Esophagus (tissue), 2 donors: ENCODE results near the gene CERCAM. TPM values are rescaled to one million over a fixed set of nuclear protein-coding genes. Genes with fewer than 3 reads are reported as not detected.
"Not testable (repeated sequence)": the region's sequence is repeated elsewhere in the genome, so short reads cannot be mapped to it uniquely, and the experiment has no call there.

Experiments used
- H3K27ac ChIP-seq, 2 donors: one replicate each; pipeline ENCODE4 v1.5.1; 2013; ENCODE audit warnings: low read depth in 2 of 2, mild to moderate bottlenecking in 2 of 2, inconsistent platforms in 1 of 2, low read length in 1 of 2, moderate library complexity in 1 of 2
- H3K27me3 ChIP-seq, 2 donors: one replicate each; pipeline ENCODE4 v1.6.1; 2013; ENCODE audit warnings: low read length in 2 of 2, control low read depth in 1 of 2, mild to moderate bottlenecking in 1 of 2; ENCODE audit not compliant: insufficient read depth in 2 of 2, control insufficient read depth in 1 of 2
- H3K36me3 ChIP-seq, 2 donors: one replicate each; pipeline ENCODE4 v1.6.1; 2013; ENCODE audit warnings: low read length in 1 of 2; ENCODE audit not compliant: control insufficient read depth in 2 of 2, insufficient read depth in 2 of 2
- H3K4me1 ChIP-seq, 2 donors: one replicate each; pipeline ENCODE4 v1.6.1; 2013; ENCODE audit warnings: low read length in 1 of 2; ENCODE audit not compliant: control insufficient read depth in 2 of 2, insufficient read depth in 2 of 2
- H3K4me3 ChIP-seq, 2 donors: one replicate each; pipeline ENCODE4 v1.5.1; 2013; ENCODE audit warnings: low read length in 2 of 2, mild to moderate bottlenecking in 2 of 2, low read depth in 1 of 2, moderate library complexity in 1 of 2
- H3K9me3 ChIP-seq, 2 donors: one replicate each; pipeline ENCODE4 v1.6.1; 2013; ENCODE audit warnings: mild to moderate bottlenecking in 2 of 2, low read depth in 1 of 2, low read length in 1 of 2, moderate library complexity in 1 of 2; ENCODE audit not compliant: control insufficient read depth in 2 of 2, insufficient read depth in 1 of 2
- WGBS, 2 donors: extraction: QIAGEN DNeasy Blood & Tissue Kit; methylation state at CpG; one replicate each; pipeline ENCODE4 v1.1.7; 2013; 5-methylcytosine and 5-hydroxymethylcytosine counted together
- polyA plus RNA-seq, 2 donors: library from polyadenylated mRNA; stranded (reverse); fragments of 200-250 nt; gene quantifications; one replicate each; pipeline ENCODE4 v1.2.3, GENCODE V29; 2013
- donor health status: healthy with polysubstance abuse.
- donor health status: Bipolar disorder and iron deficiency.

The CERCAM gene
- polyA plus RNA-seq, 2 donors = 7.2 to 9.6 TPM

GRCh38 chr9:128405780-128406171 is 14.9 kb upstream of the CERCAM start:
- Histone ChIP-seq H3K36me3 (no peaks in the 10 kb centered on the region), H3K27me3 (no peaks in the 10 kb centered on the region), H3K4me1 (no peaks in the 10 kb centered on the region), H3K4me3 (no peak overlapping the region), H3K27ac (no peak overlapping the region), H3K9me3 (no peaks in the 10 kb centered on the region)
- 65 to 78% methylated on average over 7 of the region's 7 CpGs for WGBS, 2 donors

GRCh38 chr9:128406848-128407391 is 13.7 kb upstream of the CERCAM start:
- H3K27me3 ChIP-seq = no peaks in the 10 kb centered on the region
- H3K36me3 ChIP-seq = no peaks in the 10 kb centered on the region
- no peaks in the 10 kb centered on the region for H3K9me3 ChIP-seq
- no peak overlapping the region for H3K4me3 ChIP-seq
- 70 to 72% methylated on average over 9 of the region's 9 CpGs for WGBS, 2 donors
- H3K4me1 ChIP-seq = no peaks in the 10 kb centered on the region
- no peak overlapping the region for H3K27ac ChIP-seq

GRCh38 chr9:128408963-128409431 is 11.7 kb upstream of the CERCAM start:
- Histone ChIP-seq H3K4me1 (no peaks in the 10 kb centered on the region), H3K36me3 (no peaks in the 10 kb centered on the region), H3K27ac (no peak overlapping the region), H3K4me3 (no peak overlapping the region), H3K9me3 (no peaks in the 10 kb centered on the region), H3K27me3 (no peaks in the 10 kb centered on the region)
- WGBS, 2 donors = 37 to 42% methylated on average over 26 of the region's 26 CpGs

GRCh38 chr9:128409450-128409849 is 11.2 kb upstream of the CERCAM start:
- H3K9me3 ChIP-seq = no peaks in the 10 kb centered on the region
- WGBS, 2 donors = 50 to 59% methylated on average over 8 of the region's 8 CpGs
- no peak overlapping the region for H3K27ac ChIP-seq
- no peak overlapping the region for H3K4me3 ChIP-seq
- no peaks in the 10 kb centered on the region for H3K4me1 ChIP-seq
- no peaks in the 10 kb centered on the region for H3K36me3 ChIP-seq
- no peaks in the 10 kb centered on the region for H3K27me3 ChIP-seq

- no peaks in the 10 kb centered on the region for H3K4me1 ChIP-seq
- H3K4me3 ChIP-seq = no peak overlapping the region
- H3K9me3 ChIP-seq = no peaks in the 10 kb centered on the region
- H3K27me3 ChIP-seq = no peaks in the 10 kb centered on the region
- WGBS, 2 donors = 25 to 33% methylated on average over 6 of the region's 6 CpGs
- H3K27ac ChIP-seq = no peak overlapping the region
- H3K36me3 ChIP-seq = no peaks in the 10 kb centered on the region
These were observed 10.7 kb upstream of the CERCAM start for GRCh38 chr9:128409978-128410377.

- Histone ChIP-seq H3K27me3 (no peaks in the 10 kb centered on the region), H3K27ac (no peak overlapping the region), H3K9me3 (no peaks in the 10 kb centered on the region), H3K4me3 (no peak overlapping the region), H3K4me1 (no peaks in the 10 kb centered on the region), H3K36me3 (no peaks in the 10 kb centered on the region)
- 48 to 53% methylated on average over 11 of the region's 11 CpGs for WGBS, 2 donors
These were observed 9.1 kb upstream of the CERCAM start for GRCh38 chr9:128411364-128412119.

- Histone ChIP-seq H3K27ac (no peak overlapping the region), H3K27me3 (no peaks in the 10 kb centered on the region), H3K9me3 (no peaks in the 10 kb centered on the region), H3K4me3 (no peak overlapping the region), H3K4me1 (no peaks in the 10 kb centered on the region), H3K36me3 (no peaks in the 10 kb centered on the region)
- 16 to 18% methylated on average over 13 of the region's 13 CpGs for WGBS, 2 donors
These were observed 8.4 kb upstream of the CERCAM start for GRCh38 chr9:128412120-128412790.

GRCh38 chr9:128413728-128414127 is 6.9 kb upstream of the CERCAM start:
- H3K27ac ChIP-seq, H3K4me3 ChIP-seq, H3K27me3 ChIP-seq, H3K9me3 ChIP-seq, H3K4me1 ChIP-seq, H3K36me3 ChIP-seq: not testable (repeated sequence)
- WGBS, 2 donors = 82 to 90% methylated on average over 11 to 13 of the region's 13 CpGs

- Histone ChIP-seq H3K4me1 (peaks cover 4 to 7% of the 10 kb centered on the region in 2 donors), H3K27me3 (no peaks in the 10 kb centered on the region)
These were observed 6.2 kb upstream of the CERCAM start for GRCh38 chr9:128414461-128414860.

More at GRCh38 chr9:128414461-128414860, 6.2 kb upstream of the CERCAM start:
- no peaks in the 10 kb centered on the region for H3K36me3 ChIP-seq
- 66 to 72% methylated on average over 3 of the region's 3 CpGs for WGBS, 2 donors
- no peak overlapping the region for H3K4me3 ChIP-seq
- H3K9me3 ChIP-seq = no peaks in the 10 kb centered on the region
- no peak overlapping the region for H3K27ac ChIP-seq
